Caco-2 (cell line): ENCODE results near the gene ZNF766. TPM values are rescaled to one million over a fixed set of nuclear protein-coding genes. Genes with fewer than 3 reads are reported as not detected.

Experiments used
- BruUV-seq: library from RNA; stranded (reverse); fragments of 400-500 nt; replicated peaks from 2 replicates; lab custom pipeline; 2021; lab: Mats Ljungman, UMichigan
- CTCF ChIA-PET: fragments of 300-600 bp; sonication (Branson Sonifier 250); formaldehyde crosslinking; loops from one replicate; lab custom pipeline; 2022; ENCODE audit warnings: antibody characterized with exemption; lab: Charles Lee
- POLR2A ChIA-PET: fragments of 300-600 bp; sonication (Branson Sonifier 250); formaldehyde crosslinking; loops from one replicate; lab custom pipeline; 2022; ENCODE audit warnings: antibody characterized with exemption; lab: Charles Lee
- DNase-seq, 2 experiments: peaks; one replicate each; pipeline versions ENCODE4 v3.0.0 to v3.0.0-alpha.2; 2020 to 2022
- H3K27me3 ChIP-seq: replicated peaks from 2 replicates; pipeline ENCODE4 v1.6.0; 2011; ENCODE audit warnings: low read length; ENCODE audit not compliant: control insufficient read depth, insufficient read depth
- H3K36me3 ChIP-seq: 2 replicates; pipeline ENCODE4 v1.5.1; 2011; ENCODE audit warnings: low read length; ENCODE audit not compliant: control insufficient read depth, insufficient read depth
- H3K4me1 ChIP-seq: fragments of 250-450 bp; sonication (Bioruptor Pico); 2 replicates; pipeline ENCODE4 v1.5.1; 2020; ENCODE audit warnings: mild to moderate bottlenecking
- H3K4me3 ChIP-seq: 2 replicates; pipeline ENCODE4 v1.5.1; 2011; ENCODE audit warnings: low read depth, mild to moderate bottlenecking, control low read depth, low read length
- H3K9me3 ChIP-seq: fragments of 250-450 bp; sonication (Bioruptor Pico); 2 replicates; pipeline ENCODE4 v1.5.1; 2020; ENCODE audit warnings: mild to moderate bottlenecking, moderate library complexity
- H3K27ac Mint-ChIP-seq: one replicate; pipeline ENCODE4 v1.8.0; 2022; ENCODE audit warnings: mixed read lengths; ENCODE audit not compliant: unreplicated experiment
- H3K27me3 Mint-ChIP-seq: one replicate; pipeline ENCODE4 v1.8.0; 2022; ENCODE audit warnings: mixed read lengths; ENCODE audit not compliant: insufficient read depth, unreplicated experiment
- H3K36me3 Mint-ChIP-seq: one replicate; pipeline ENCODE4 v1.8.0; 2022; ENCODE audit warnings: mild to moderate bottlenecking, mixed read lengths; ENCODE audit not compliant: insufficient read depth, unreplicated experiment
- H3K4me1 Mint-ChIP-seq: one replicate; pipeline ENCODE4 v1.8.0; 2022; ENCODE audit warnings: low read depth, mixed read lengths; ENCODE audit not compliant: unreplicated experiment
- H3K4me3 Mint-ChIP-seq: one replicate; pipeline ENCODE4 v1.8.0; 2022; ENCODE audit warnings: mild to moderate bottlenecking, moderate library complexity, mixed read lengths; ENCODE audit not compliant: unreplicated experiment
- H3K9me3 Mint-ChIP-seq: one replicate; pipeline ENCODE4 v1.8.0; 2022; ENCODE audit warnings: mixed read lengths; ENCODE audit not compliant: unreplicated experiment
- CTCF ChIP-seq, 2 experiments: fragments of 200-600 bp in 1 of 2; IDR thresholded peaks; 1 replicate in 1 of 2; 2 replicates in 1 of 2; pipeline versions ENCODE4 v1.5.1 to v1.8.0; 2011 to 2022; ENCODE audit warnings: antibody characterized with exemption in 1 of 2, control low read depth in 1 of 2, inconsistent platforms in 1 of 2, low read depth in 1 of 2, low read length in 1 of 2, mild to moderate bottlenecking in 1 of 2, moderate library complexity in 1 of 2; ENCODE audit not compliant: insufficient read depth in 1 of 2, severe bottlenecking in 1 of 2, unreplicated experiment in 1 of 2
- intact Hi-C: fragments of 100-400 bp; cut with micrococcal nuclease; formaldehyde crosslinking; loops from one replicate; pipeline ENCODE4 v1.10.0; 2022; ENCODE audit not compliant: unreplicated experiment
- total RNA-seq: library from RNA; stranded (reverse); gene quantifications from 2 replicates; pipeline ENCODE4 v1.2.3, GENCODE V29; 2022

Gene ZNF766
- total RNA-seq, 1 experiment from 2014 or later, result 12.1 TPM

GRCh38 chr19:52275988-52276387 is 6.6 kb downstream of the ZNF766 start:
- no peak overlapping the region for H3K27ac Mint-ChIP-seq
- DNase-seq, result no peak
- no peaks in the 10 kb centered on the region for H3K4me1 Mint-ChIP-seq

DNA sequence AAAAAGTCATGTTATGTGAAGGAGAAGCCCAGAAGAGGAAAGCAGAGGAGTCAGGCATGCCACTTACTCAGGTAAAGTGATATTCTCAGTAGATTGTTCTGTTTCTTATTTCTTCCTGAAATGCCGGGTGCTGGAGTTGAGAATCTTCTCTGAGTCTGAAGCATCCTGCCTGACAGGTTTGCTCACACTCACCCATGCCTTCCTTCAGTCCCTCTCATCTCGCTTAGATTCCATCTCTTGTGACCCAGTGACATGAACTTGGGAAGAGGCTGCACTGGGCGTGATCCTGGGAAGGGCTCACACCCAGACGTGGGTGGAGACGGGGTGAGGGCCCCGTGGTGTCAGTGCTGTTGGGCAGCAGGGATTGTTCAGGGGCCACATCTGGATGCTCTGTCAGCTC is 8.1 kb downstream of the ZNF766 start:
- ChIA-PET CTCF (no interaction called here), POLR2A (no interaction called here)
- H3K27me3 Mint-ChIP-seq, result no peaks in the 10 kb centered on the region
- Histone ChIP-seq H3K4me3 (no peak overlapping the region), H3K27me3 (no peaks in the 10 kb centered on the region), H3K9me3 (peaks cover 13% of the 10 kb centered on the region), H3K36me3 (peaks cover 2% of the 10 kb centered on the region; the same call in 1 of the 2 replicates), H3K4me1 (no peaks in the 10 kb centered on the region; the same call in 1 of the 2 replicates)
- intact Hi-C loops, result no loop called here
- no peaks in the 10 kb centered on the region for H3K4me1 Mint-ChIP-seq
- peaks cover 46% of the 10 kb centered on the region for H3K36me3 Mint-ChIP-seq
- no TSS peak for BruUV-seq
- no peak overlapping the region for H3K4me3 Mint-ChIP-seq
- DNase-seq, result no peak
- H3K27ac Mint-ChIP-seq, result no peak overlapping the region
- H3K9me3 Mint-ChIP-seq, result peaks cover 44% of the 10 kb centered on the region
- no peak for TF ChIP-seq CTCF (IDR thresholded peaks at IDR 0.05; ENCODE audit: insufficient read depth in 1 of 2, low read depth in 1 of 2, low read length in 1 of 2, severe bottlenecking in 1 of 2, unreplicated experiment in 1 of 2)

More at GRCh38 chr19:52275988-52276387, 6.6 kb downstream of the ZNF766 start:
- intact Hi-C loops, result no loop called here
- no peak for TF ChIP-seq CTCF (IDR thresholded peaks at IDR 0.05; ENCODE audit: insufficient read depth in 1 of 2, low read depth in 1 of 2, low read length in 1 of 2, severe bottlenecking in 1 of 2, unreplicated experiment in 1 of 2)
- ChIA-PET POLR2A (no interaction called here), CTCF (no interaction called here)
- Histone ChIP-seq H3K36me3 (peaks cover 3% of the 10 kb centered on the region), H3K4me3 (no peak overlapping the region), H3K9me3 (peaks cover 13% of the 10 kb centered on the region), H3K4me1 (no peaks in the 10 kb centered on the region; the same call in 1 of the 2 replicates), H3K27me3 (no peaks in the 10 kb centered on the region)
- Mint-ChIP-seq H3K36me3 (peaks cover 54% of the 10 kb centered on the region), H3K9me3 (peaks cover 55% of the 10 kb centered on the region), H3K27me3 (no peaks in the 10 kb centered on the region), H3K4me3 (no peak overlapping the region)
- no TSS peak for BruUV-seq

DNA sequence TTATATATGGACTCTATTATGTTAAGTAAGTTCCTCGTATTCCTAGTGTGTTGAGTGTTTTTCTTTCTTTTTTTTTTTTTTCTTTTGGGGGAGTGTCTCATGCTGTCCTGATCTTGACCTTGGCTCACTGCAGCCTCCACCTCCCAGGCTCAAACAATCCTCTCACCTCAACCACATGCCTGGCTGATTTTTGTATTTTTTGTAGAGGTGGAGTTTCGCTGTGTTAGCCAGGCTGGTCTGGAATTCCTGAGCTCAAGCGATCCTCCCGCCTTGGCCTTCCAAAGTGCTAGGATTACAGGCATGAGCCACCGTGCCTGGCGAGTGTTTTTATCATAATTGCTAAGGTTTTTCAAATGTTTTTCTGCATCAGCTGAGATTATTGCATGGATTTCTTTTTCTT is 16.9 kb downstream of the ZNF766 start:
- H3K4me1 ChIP-seq, result no peaks in the 10 kb centered on the region
- POLR2A ChIA-PET, result no interaction called here
- H3K36me3 ChIP-seq, result peaks cover 14% of the 10 kb centered on the region
- H3K4me3 Mint-ChIP-seq, result no peak overlapping the region
- no peaks in the 10 kb centered on the region for H3K27me3 Mint-ChIP-seq
- intact Hi-C loops, result no loop called here
- no peak for DNase-seq
- CTCF ChIA-PET, result no interaction called here
- H3K4me1 Mint-ChIP-seq, result no peaks in the 10 kb centered on the region
- H3K9me3 ChIP-seq, result peaks cover 12% of the 10 kb centered on the region; the same call in 1 of the 2 replicates
- H3K4me3 ChIP-seq, result no peak overlapping the region
- BruUV-seq, result no TSS peak
- H3K27ac Mint-ChIP-seq, result no peak overlapping the region
- peaks cover 70% of the 10 kb centered on the region for H3K36me3 Mint-ChIP-seq
- H3K9me3 Mint-ChIP-seq, result peaks cover 21% of the 10 kb centered on the region
- no peak for TF ChIP-seq CTCF (IDR thresholded peaks at IDR 0.05; ENCODE audit: insufficient read depth in 1 of 2, low read depth in 1 of 2, low read length in 1 of 2, severe bottlenecking in 1 of 2, unreplicated experiment in 1 of 2)
- no peaks in the 10 kb centered on the region for H3K27me3 ChIP-seq
